OCI-M1 (cell line): ENCODE results near the gene ZFP36L1.
"Not testable (repeated sequence)": the region's sequence is repeated elsewhere in the genome, so short reads cannot be mapped to it uniquely, and the experiment has no call there.

Experiments
- DNase-seq: peaks from one replicate; lab custom pipeline; 2025; lab: John Stamatoyannopoulos, UW

Gene ZFP36L1

DNA sequence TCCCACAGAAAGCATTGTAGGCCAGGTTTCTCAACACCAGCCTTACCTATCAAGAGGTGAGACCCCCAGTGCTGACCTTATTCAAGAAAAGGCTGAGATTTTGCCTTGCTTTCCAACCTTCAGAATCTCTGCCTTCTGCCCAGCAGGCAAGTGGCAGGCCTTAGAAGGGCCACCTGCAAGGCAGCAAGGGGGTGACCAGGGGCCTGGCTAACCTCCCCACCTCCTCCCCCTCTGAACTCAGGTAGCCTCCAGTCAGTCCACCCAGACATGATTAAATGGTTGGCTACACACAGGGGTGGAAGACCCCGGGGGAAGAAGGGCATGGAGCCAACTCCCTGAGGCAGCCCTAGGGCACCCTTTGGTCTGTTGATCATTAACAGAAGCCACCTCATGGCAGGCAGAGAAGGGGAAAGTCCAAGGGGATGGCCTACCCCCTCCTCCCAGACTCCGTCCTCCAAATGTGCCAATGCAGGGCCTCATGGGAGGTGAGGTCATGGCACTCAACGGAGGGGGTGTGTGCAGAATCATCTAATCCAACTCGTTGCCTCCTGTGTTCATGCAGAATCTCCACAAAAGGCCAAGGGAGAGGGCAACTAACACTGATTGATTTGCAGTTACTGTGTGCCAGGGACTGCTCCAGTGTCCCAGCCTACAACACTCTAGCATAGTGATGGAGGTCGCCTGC, 8.5 kb downstream of the ZFP36L1 start:
- DNase-seq, result no peak

DNA sequence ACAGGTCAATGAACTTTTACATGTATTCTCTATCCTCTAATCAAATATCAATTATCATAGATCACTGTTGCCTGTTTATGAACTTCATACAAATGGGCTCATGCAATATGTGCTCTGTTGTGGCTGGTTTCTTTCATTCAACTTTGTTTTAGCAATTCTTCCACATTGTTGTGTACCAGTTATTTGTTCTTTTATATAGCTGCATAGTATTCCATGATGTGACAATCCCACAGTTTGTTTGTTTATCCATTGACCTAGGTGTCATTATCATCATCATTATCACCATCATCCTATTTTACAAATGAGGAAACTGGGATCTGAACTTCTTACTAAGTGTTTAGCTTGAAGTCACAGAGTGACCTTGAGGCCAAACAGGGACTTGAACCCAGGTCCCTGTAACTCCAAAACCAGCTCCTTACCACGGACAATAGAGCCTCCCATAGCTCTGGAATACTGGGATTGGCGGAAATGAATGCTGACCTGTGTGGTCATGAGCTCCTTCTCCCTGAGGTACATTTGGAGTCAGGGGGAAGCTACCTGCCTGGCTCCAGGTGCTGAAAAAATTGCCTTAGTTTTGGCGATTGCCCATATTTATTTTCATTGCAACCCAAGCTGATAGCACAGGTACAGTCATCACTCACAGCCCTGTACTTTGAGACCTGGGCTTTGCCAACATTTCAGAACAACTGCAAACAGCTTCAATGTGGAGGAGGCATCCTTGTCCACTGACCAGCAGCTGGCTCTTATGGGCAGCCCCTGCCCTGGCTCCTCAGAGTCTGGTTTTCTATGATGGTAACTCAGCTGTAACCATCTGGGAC, 9.2 kb downstream of the ZFP36L1 start:
- no peak for DNase-seq

DNA sequence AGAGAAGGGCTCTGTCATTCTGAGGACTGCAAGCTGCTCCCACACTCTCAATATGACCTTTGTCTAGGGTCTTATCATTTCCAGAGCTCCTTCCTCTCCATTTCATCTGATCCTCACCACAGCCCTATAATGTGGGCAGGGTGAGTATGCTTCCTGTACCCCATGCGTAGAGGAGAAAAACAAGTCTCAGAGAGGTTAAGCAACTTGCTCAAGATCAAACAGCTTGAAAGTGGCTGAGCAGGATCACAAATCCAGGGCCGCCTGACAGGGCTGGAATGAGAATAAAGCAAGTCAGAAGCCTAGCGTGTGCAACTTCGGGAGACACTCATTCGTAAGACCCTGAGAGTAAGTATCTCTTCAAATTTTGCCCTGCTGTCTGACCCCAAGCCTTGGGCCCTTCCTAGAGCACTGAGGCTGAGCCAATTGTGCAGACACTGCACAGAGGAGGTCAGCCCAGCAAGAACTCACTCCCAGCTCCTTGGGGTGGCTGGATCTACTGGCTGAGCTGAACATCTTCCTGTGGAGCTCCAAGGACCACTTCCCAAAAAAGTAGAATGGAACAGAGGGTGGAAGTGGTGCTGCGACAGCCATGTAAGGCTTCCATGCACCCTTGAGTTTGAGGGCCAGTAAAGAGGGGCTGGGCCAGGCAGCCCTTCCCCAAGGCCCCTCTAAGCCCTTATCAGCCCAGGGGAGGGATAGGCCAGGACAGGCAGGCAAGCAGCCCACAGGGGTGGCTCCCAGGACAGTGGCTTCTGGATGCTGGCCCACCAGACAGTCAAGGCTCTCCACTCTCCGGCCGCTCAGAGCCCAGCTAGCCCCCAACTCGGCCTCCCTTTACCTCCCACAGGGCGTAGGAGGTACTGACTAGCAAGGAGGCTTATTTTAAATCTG, 10.5 kb downstream of the ZFP36L1 start:
- DNase-seq, result no peak

DNA sequence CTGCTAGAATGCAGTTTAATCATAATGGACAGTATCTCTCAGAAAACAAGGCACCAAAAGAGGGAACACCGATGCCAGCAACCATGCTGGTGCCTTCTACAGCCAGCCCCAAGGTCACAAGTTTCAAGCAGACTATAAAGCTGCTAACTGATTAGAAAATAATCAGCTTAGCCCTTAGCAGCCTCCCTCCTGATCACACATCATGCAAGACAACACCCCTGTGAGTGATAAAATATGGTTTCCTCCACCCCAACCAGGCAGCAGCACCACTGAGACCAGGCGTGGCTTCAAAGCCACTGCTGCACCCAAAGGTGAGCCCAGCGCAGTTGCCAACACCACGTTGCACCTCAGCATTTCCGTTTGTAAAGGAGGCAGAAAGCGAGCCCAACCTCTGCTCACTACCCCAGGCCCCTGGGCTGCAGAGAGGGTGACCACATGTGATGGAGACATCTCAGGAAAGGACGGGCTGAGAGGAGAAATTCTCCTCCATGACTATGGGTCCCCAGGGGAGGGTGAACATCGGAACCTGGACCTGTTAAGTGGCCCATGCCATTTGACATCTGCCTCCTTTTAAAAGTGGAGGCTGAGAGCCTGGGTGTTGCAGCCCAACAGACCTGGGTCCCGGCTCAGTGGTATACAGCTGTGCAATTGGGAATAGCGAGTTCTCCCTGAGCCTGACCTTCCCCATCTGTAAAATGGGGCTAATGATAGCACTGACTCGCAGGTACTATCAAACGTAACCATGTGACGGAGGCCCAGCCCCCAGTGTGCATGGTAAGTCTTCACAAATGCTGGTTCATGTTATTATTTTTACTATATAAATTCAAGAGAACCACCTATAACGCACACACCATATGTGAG, 11.5 kb downstream of the ZFP36L1 start:
- DNase-seq, result peak; percentile 75

DNA sequence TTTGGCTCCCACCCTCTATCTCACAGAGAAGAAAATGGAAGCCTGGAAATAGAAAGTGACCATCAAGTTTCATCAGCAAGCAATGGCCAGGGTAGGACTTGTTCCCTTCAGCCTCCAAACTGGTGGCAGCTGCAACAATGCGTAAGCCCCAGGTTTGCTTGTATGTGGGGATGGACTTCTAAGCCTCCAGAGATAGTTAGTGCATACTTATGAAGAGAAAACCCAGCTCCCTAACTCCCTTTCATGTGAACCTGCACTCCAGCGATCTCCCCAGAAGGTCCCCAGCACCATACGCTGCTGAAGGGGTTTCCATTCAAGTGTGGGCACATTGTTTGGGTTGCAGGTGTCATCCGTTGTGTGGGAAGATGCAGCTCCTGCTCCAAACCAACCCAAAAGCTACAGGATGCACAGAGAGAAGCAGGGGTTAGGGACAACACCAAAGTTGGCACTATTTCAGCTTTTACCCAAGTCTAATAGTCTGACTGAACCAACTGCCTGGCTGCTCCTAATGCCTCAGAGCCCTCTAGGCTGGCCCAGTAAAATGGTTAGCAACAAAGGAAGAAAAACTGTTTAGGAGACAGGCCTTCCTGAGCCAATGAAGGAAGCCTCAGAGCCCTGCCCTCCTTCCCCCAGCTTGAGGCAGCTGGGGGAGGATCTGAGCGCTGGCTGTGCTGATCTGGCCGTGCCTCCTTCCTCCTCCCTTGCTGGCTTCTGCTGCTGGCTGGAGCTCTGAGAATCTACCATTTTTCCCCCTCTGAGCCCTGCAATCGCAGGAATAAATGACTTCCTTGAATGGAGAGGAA, 12.3 kb downstream of the ZFP36L1 start:
- DNase-seq, result peak; percentile 75

DNA sequence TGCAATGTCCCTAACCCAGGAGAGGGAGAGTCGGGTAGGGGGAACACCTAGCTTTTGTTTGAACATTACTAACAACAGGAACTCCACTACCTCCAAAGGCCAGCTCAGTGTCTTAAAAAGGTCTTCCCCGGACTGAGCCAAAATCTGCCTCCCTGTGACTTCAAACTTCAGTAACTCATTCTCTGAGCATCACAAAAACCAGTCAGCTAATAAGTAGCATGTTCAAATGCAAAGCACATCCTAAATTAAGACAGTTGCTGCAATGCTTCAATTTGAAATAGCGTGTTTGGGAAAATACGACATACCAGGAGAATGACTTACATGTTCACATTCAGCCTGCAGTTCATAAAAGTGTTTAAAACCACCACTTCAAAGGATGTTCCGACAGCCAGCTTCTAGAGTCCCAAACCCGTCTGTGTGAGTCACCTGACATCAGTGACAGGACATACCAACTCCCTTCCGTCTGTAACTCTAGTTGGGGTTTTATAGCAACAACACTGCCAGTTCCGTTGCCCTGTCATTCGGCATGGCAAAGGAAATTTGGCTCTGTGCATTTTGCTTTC, 13.0 kb downstream of the ZFP36L1 start:
- DNase-seq, result no peak

DNA sequence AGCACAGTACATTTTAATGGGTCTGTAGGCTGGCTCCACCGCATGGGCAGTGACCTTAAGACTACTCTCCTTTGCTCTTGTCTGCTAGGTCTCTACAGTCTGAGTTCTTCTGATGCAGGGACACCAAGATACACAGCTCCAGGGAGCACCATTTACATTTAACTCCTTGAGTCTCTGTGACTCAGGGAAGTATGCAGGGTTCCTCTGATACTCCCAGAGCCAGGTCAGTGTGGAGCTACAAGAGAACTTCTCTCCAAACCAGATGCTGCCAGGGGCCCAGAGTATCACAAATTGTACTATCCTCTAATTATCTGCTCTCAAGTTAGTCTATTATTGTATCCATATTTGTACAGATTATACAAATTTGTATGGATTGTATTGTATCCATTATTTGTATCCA, 15.2 kb downstream of the ZFP36L1 start:
- no peak for DNase-seq

DNA sequence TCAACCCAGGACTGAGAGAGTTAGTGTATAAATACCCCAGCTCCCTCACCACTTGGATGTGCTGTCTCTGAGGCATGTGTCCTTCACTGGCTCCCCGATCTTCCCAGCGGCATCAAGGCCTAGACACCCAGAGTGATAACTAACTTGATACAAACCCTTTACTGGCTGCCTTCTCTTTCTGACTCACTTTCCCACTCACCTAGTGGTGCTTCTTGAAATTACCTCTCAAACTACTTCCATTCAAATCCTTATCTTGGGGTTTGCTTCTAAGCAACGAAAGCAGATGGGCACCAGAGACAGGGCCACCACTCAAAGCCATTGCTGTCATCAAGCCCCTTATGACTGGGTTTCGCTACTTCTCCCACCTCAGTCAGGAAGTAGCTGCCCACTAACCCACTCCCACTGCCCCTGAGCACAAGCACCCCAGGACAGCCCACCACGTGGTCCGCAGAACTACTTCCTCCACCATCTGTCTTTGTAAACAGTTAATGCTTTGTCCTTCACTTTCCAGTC, 17.2 kb downstream of the ZFP36L1 start:
- DNase-seq, result peak; percentile 16

DNA sequence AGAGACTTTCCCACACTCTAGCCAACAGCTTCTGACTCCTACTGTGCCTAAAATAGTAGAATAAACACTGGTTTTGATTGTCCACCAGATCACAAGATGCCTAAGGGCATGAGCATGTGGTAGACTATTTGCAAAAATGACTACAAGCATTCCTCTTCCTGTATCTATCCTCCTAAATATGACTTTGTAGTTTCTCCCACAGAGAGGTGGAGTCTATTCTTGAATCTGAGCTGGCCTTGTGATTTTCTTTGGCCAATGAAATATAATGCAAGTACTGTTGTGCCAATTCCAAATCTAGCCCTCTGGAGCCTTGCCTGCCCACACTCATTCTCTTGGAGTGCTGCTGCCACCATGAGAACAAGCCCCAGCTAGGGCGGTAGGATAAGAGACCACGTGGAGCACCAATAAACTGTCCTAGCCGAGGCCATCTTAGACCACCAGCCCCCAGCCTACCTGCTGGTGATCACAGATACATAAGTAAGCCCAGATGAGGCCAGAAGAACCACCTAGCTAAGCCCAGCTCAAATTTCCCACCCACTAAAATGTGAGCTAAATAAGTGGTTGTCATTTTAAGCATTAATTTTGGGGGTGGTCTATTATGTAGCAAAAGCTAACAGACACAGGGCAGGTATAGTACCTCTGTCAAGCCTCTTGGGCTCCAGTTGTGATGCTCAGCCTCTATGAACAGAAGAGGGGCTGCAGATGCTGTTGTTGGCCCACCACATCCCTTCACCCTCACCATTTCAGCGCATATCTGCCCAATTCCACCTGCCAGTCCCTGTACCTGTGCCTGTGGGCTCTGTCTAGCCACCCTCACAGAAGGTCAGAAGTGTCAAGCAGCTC, 17.9 kb downstream of the ZFP36L1 start:
- no peak for DNase-seq

DNA sequence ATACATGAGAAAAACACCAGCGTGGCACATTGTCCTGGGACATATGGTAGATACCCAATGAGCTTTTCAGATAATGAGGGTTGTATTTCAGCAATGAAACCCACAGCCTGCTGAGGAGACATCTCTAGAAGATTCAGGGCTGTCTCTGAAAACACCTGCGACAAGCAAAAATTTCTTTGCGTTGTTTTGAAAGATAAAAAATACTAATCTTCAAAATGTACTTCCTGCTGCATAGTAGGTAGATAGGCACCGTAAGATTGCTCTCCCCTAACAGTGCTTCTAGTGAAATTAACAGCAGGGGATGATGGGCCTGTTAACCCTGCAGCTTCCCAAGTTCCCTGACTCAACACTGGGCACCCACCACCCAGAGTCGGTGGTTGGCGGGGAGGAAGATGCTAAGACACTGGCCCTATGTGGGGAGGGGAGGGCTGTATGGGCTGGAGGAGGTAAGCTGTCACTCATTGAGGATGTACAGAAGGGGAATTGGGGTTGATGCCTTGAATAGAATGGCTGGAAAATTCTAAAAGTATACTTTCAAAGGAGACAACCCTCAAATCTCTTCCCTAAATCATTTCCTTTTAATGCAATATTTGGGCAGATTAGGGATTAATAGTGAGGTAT, 20.0 kb downstream of the ZFP36L1 start:
- no peak for DNase-seq

DNA sequence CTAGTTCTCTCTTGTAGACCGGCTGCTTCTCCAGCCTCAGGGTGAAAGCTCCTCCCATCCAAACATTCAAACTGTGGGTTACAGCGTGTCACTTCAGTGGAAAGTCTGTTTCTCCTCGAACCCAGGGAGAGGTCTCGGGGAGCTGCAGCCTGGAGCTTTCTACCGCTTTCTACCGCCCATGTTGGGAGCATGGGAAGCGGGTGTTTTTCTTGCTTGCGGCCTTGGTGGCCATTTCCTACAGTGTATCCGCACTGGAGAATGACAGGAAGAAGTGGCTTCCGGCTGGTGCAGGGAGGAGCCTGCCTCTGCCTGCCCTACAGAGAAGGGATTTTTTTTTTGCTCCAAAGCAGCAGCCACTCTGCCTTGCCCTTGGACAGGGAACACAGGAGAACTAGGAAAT, 21.2 kb downstream of the ZFP36L1 start:
- no peak for DNase-seq

DNA sequence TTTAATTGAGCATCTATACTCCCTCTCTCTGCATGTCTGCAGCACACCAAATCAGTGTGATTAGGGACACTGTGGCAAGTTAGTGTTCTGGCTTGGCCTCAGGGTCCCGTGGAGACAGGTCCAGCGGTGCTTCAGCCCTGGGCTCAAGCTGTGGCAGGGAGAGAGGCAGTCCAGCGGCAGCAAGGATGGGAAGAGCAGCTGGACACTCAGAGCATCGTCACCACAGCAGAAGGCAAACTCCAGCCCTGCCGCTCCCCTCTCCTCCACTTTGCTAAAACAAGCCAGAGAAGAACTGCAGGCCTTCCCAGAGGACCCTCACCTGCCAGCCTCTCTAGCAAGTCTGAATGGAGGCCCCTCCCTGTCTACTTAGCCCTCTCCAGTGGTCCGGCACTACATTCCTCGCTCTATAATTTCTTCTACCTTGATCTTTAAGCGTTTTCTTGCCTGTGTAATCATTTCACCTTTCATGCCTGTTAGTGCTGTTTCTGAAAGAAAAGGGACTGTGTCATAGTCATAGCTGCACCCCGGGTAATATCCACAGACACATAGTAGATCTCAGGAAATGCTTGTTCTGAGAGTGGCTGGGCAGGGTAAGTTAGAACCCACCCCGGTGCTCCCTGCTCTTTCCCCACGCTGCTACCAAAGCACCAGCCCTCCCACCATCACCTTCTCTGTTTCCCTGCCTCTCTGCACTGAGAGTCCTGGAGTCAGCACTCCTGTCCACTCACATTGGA, 22.1 kb downstream of the ZFP36L1 start:
- no peak for DNase-seq

DNA sequence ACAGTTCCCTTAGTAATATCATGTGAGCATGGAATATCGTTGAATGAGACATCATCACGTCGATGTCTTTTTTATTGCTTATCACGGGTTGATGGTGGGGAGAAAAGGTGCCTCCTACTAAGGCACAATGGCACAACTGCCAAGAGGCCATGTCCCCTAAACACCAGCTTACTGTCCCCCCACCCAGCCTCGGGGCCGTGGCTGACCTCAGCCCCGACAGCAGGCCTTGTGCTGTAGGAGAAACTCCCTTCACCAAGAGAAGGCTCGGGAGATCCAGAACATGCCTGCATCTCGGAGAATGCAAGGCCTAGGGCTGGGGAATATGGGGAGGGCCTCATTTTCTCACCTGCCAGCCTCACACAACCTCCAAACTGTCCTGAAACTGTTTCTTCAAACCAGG, 22.8 kb downstream of the ZFP36L1 start:
- no peak for DNase-seq

DNA sequence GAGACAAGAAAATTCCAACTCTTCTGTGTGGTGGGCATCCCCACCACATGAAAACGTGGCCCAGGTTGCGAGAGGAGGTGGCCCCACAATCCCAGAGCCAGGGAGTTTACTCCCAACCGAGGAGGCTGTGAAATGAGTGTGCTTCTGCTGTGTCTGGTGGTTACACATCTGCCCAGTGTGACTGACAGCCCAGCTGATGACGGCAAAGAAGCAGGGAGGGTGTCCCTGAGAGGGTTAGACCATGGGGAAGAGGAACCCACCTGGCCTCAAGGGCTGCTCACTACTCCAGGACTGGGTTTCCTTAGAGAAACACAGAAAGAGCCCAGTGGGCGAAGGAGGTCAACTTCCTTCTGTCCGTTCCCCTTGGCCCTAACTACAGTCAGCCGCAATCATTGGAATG, 24.6 kb downstream of the ZFP36L1 start:
- no peak for DNase-seq

DNA sequence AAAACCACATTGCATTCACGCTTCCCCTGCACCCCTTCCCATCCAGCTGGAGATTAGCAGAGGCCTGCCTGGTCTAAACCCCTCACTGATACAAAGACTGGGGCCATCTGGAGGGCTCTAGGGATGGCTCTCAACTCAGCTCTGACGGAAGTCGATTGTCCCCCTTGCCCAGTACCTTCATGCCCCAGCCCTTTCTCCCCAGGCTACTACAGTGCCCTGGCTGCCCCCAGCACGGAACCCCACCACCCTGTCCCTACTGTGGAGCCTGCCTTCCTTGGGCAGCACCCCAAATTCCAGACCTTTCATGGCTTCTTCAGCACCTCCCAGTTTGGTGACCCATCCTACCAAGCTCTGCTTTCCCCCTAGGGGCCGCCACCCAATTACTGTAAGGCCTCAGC, 25.6 kb downstream of the ZFP36L1 start:
- no peak for DNase-seq

DNA sequence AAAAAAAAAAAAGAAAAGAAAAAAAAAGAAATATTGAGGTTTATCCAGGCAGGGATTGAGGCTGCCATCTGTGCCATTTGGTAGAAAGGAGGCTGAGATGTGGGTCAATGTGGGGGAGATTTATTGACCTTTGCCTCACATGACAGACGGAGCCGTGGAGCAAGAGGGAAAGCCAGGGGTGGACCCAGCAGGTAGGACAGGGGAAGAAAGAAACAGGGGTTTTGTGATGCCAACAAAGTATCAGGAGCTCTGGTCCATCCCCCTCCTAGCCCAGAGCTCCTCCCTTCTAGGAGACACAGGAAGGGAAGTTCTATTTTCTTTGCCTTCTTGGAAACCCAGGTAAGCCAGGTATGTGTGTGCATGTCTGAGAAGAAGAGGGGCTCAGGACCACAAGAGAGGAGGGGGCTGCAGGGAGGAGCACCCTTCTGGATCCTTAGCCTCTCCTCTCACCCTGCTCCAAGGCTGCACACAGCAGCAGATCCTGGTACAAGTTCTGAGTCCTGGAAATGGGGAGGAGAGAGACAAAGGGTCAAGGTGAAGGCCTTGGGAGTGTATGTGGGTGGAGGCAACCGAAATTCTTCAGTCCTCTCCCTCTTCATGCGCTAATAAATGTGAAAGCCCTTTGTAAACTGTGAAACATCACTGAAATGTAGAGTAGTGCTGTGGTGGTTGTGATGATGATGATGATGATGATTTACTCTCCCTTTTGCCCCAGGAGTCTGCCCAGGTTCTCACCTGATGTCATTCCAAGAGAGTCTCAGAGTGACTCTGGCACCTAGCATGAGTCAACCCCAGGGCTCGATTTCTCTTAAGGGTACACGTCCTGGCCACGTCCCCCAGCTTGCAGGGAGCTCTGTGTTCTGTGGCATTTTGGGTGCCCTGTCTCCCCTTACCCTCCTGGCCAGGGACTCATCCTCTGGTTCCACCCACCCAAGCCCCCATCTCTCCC, 26.3 kb downstream of the ZFP36L1 start:
- no peak for DNase-seq

DNA sequence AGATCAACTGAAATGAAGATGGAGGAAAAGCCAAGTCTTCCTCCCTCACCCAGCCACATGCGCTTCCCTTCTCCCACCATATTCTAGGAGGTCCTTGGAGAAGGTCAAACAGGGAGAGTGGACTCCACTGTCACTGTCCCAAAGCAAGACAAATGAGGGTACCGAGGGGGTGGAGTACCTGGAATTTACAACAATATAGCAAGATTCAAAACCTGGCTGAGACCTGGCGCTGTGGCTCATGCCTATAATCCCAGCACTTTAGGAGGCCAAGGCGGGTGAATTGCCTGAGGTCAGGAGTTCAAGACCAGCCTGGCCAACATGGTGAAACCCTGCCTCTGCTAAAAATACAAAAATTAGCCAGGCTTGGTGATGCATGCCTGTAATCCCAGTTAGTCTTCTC, 29.0 kb downstream of the ZFP36L1 start:
- DNase-seq, result not testable (repeated sequence)
